GM23338 (cell line): ENCODE data around the gene GGN. TPM values are rescaled to one million over a fixed set of nuclear protein-coding genes. Genes with fewer than 3 reads are reported as not detected.

Source experiments
- ATAC-seq: fragments of 200-7000 bp; cut with Tn5 transposase; 3 replicates; pipeline ENCODE4 v1.9.1; 2020
- DNase-seq: peaks from one replicate; pipeline ENCODE4 v3.0.0-alpha.2; 2015; ENCODE audit warnings: low spot score
- H2AFZ ChIP-seq: fragments of 200-600 bp; sonication (generic); 2 replicates; pipeline ENCODE4 v1.8.0; 2016; ENCODE audit warnings: antibody characterized with exemption, mild to moderate bottlenecking, moderate library complexity
- H3F3A ChIP-seq: fragments of 200-600 bp; sonication (generic); replicated peaks from 2 replicates; pipeline ENCODE4 v1.8.0; 2017; ENCODE audit warnings: antibody characterized with exemption, mixed run types, low read depth
- H3K27ac ChIP-seq: fragments of 200-600 bp; sonication (generic); 2 replicates; pipeline ENCODE4 v1.6.1; 2016; ENCODE audit warnings: low read depth
- H3K27me3 ChIP-seq: fragments of 200-600 bp; sonication (generic); 2 replicates; pipeline ENCODE4 v1.8.0; 2016; ENCODE audit warnings: mild to moderate bottlenecking, mixed run types, moderate library complexity; ENCODE audit not compliant: insufficient read depth
- H3K36me3 ChIP-seq: fragments of 200-600 bp; sonication (generic); 2 replicates; pipeline ENCODE4 v1.8.0; 2016; ENCODE audit warnings: mild to moderate bottlenecking; ENCODE audit not compliant: insufficient read depth
- H3K4me1 ChIP-seq: fragments of 200-600 bp; sonication (generic); 2 replicates; pipeline ENCODE4 v1.8.0; 2016; ENCODE audit warnings: mild to moderate bottlenecking, moderate library complexity; ENCODE audit not compliant: insufficient read depth
- H3K4me2 ChIP-seq: fragments of 200-600 bp; sonication (generic); 2 replicates; pipeline ENCODE4 v1.7.1; 2017; ENCODE audit warnings: mixed run types
- H3K4me3 ChIP-seq: fragments of 200-600 bp; sonication (generic); 2 replicates; pipeline ENCODE4 v1.6.1; 2016; ENCODE audit warnings: mixed run types
- H3K79me2 ChIP-seq: fragments of 200-600 bp; sonication (generic); replicated peaks from 2 replicates; pipeline ENCODE4 v1.8.0; 2017; ENCODE audit warnings: mild to moderate bottlenecking; ENCODE audit not compliant: insufficient read depth
- H3K9me2 ChIP-seq: fragments of 200-600 bp; sonication (generic); 2 replicates; pipeline ENCODE4 v1.8.0; 2017; ENCODE audit not compliant: insufficient read depth
- H4K20me1 ChIP-seq: fragments of 200-600 bp; sonication (generic); replicated peaks from 2 replicates; pipeline ENCODE4 v1.8.0; 2017; ENCODE audit warnings: mild to moderate bottlenecking; ENCODE audit not compliant: insufficient read depth
- H3K27ac Mint-ChIP-seq: 2 replicates; pipeline ENCODE4 v1.8.0; 2020; ENCODE audit warnings: inconsistent platforms, mild to moderate bottlenecking, moderate library complexity, mixed read lengths
- H3K27me3 Mint-ChIP-seq: 3 replicates; pipeline ENCODE4 v1.8.0; 2022; ENCODE audit warnings: low read depth, mild to moderate bottlenecking, moderate library complexity, mixed read lengths, inconsistent platforms; ENCODE audit not compliant: insufficient read depth, poor library complexity
- H3K36me3 Mint-ChIP-seq: 3 replicates; pipeline ENCODE4 v1.8.0; 2021; ENCODE audit warnings: low read depth, mild to moderate bottlenecking, inconsistent platforms, moderate library complexity, mixed read lengths
- H3K4me1 Mint-ChIP-seq: 3 replicates; pipeline ENCODE4 v1.8.0; 2020; ENCODE audit warnings: mild to moderate bottlenecking, inconsistent platforms, mixed read lengths
- H3K4me3 Mint-ChIP-seq: 3 replicates; pipeline ENCODE4 v1.8.0; 2021; ENCODE audit warnings: moderate library complexity, mild to moderate bottlenecking, inconsistent platforms, mixed read lengths
- H3K9me3 Mint-ChIP-seq: 3 replicates; pipeline ENCODE4 v1.8.0; 2020; ENCODE audit warnings: moderate library complexity, mild to moderate bottlenecking, inconsistent platforms, mixed read lengths
- EZH2phosphoT487 ChIP-seq: fragments of 200-600 bp; sonication (generic); IDR thresholded peaks from one replicate; pipeline ENCODE4 v1.8.1; 2018; ENCODE audit warnings: antibody characterized with exemption; ENCODE audit not compliant: unreplicated experiment
- JUNB ChIP-seq: IDR thresholded peaks from one replicate; pipeline ENCODE4 v1.6.1; 2016; ENCODE audit warnings: antibody characterized with exemption; ENCODE audit not compliant: unreplicated experiment
- POLR2AphosphoS5 ChIP-seq: IDR thresholded peaks from 2 replicates; pipeline ENCODE4 v1.6.1; 2016; ENCODE audit warnings: antibody characterized with exemption, low read depth
- ZNF114 ChIP-seq: fragments of 250-450 bp; sonication (Bioruptor Pico); IDR thresholded peaks from 2 replicates; pipeline ENCODE4 v1.5.0; 2020; ENCODE audit warnings: mild to moderate bottlenecking, moderate library complexity
- polyA plus RNA-seq: library from polyadenylated mRNA; unstranded; fragments of >200 nt; fragmentation: Nextera tagmentation; extraction: Ambion mirVana; gene quantifications from 2 replicates; pipeline ENCODE4 v1.2.1, GENCODE V29; 2016
- total RNA-seq: library from RNA; depleted of rRNA; stranded (reverse); fragments of >200 nt; shearing (Covaris generic); gene quantifications from 2 replicates; pipeline ENCODE4 v1.2.3, GENCODE V29; 2014
- TF ChIP-seq, protein P1 (sequence below), 2 experiments: fragments of 200-600 bp in 1 of 2; sonication (generic) in 1 of 2; conservative IDR thresholded peaks; 2 replicates each; pipeline versions ENCODE4 v1.5.1 to v1.6.1; 2016 to 2017; ENCODE audit warnings: antibody characterized with exemption in 2 of 2, low read depth in 2 of 2, mild to moderate bottlenecking in 2 of 2, moderate library complexity in 1 of 2

Gene GGN
- total and polyA plus RNA-seq, 2 experiments from 2014 or later = 0.14 to 1.5 TPM

- TF ChIP-seq JUNB (no peak), POLR2AphosphoS5 (no peak), ZNF114 (CRISPR knock-in tag) (no peak), EZH2phosphoT487 (no peak)
- TF ChIP-seq, protein P1, sequence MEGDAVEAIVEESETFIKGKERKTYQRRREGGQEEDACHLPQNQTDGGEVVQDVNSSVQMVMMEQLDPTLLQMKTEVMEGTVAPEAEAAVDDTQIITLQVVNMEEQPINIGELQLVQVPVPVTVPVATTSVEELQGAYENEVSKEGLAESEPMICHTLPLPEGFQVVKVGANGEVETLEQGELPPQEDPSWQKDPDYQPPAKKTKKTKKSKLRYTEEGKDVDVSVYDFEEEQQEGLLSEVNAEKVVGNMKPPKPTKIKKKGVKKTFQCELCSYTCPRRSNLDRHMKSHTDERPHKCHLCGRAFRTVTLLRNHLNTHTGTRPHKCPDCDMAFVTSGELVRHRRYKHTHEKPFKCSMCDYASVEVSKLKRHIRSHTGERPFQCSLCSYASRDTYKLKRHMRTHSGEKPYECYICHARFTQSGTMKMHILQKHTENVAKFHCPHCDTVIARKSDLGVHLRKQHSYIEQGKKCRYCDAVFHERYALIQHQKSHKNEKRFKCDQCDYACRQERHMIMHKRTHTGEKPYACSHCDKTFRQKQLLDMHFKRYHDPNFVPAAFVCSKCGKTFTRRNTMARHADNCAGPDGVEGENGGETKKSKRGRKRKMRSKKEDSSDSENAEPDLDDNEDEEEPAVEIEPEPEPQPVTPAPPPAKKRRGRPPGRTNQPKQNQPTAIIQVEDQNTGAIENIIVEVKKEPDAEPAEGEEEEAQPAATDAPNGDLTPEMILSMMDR (conservative IDR thresholded peaks at IDR 0.05; ENCODE audit: low read depth in 2 of 2) = no peak
These were observed 4.2 kb upstream of the GGN start (continued) for GRCh38 chr19:38391911-38392464.

GRCh38 chr19:38389957-38390924 lies 2.4 kb upstream of the GGN start:
- peak overlapping the region; percentile 96 for H3K4me3 ChIP-seq
- peaks cover 14% of the 10 kb centered on the region for H3K4me1 ChIP-seq
- H3K79me2 ChIP-seq = peaks cover 10% of the 10 kb centered on the region
- H3K4me2 ChIP-seq = peak overlapping the region; percentile 95
- no peaks in the 10 kb centered on the region for H3K9me2 ChIP-seq
- Mint-ChIP-seq H3K36me3 (peaks cover 36% of the 10 kb centered on the region), H3K27ac (peak overlapping the region; percentile 45; the same call in 1 of the 2 replicates), H3K9me3 (no peaks in the 10 kb centered on the region), H3K4me3 (peak overlapping the region; percentile 92), H3K27me3 (peaks cover 43% of the 10 kb centered on the region), H3K4me1 (peaks cover 48% of the 10 kb centered on the region)
- no peak overlapping the region for H3K27ac ChIP-seq
- peaks cover 14% of the 10 kb centered on the region for H3F3A ChIP-seq
- peaks cover 3% of the 10 kb centered on the region; the same call in 1 of the 2 replicates for H3K36me3 ChIP-seq
- H3K27me3 ChIP-seq = peaks cover 25% of the 10 kb centered on the region
- no peak for DNase-seq
- H2AFZ ChIP-seq = no peak overlapping the region
- TF ChIP-seq, protein P1 (conservative IDR thresholded peaks at IDR 0.05; ENCODE audit: low read depth in 2 of 2) = no peak
- H4K20me1 ChIP-seq = peaks cover 3% of the 10 kb centered on the region; the same call in 1 of the 2 replicates
- no peak for ATAC-seq
